IMR-90 (cell line): Measurements from ENCODE around the gene GALM. TPM values are rescaled to one million over a fixed set of nuclear protein-coding genes. Genes with fewer than 3 reads are reported as not detected.
A peak's percentile ranks its signal among the peaks of the same experiment; 100 is the strongest.

Source experiments
- ATAC-seq: fragments of 200-7000 bp; cut with Tn5 transposase; 2 replicates; pipeline ENCODE4 v1.9.1; 2020; ENCODE audit warnings: low read depth, mild to moderate bottlenecking, moderate library complexity
- BruUV-seq: library from RNA; stranded (reverse); fragments of 400-500 nt; replicated peaks from 2 replicates; lab custom pipeline; 2021; lab: Mats Ljungman, UMichigan
- CTCF ChIA-PET: fragments of 300-600 bp; formaldehyde crosslinking; extraction: SDS; loops from one replicate; lab custom pipeline; 2021; ENCODE audit warnings: antibody characterized with exemption; lab: Yijun Ruan, JAX
- POLR2A ChIA-PET: fragments of 300-600 bp; sonication (Branson Sonifier 250); formaldehyde crosslinking; loops from one replicate; lab custom pipeline; 2022; ENCODE audit warnings: antibody characterized with exemption; ENCODE audit not compliant: unreplicated experiment; lab: Charles Lee
- DNase-seq: peaks from one replicate; pipeline ENCODE4 v3.0.0; 2013
- H2AFZ ChIP-seq: replicated peaks from 2 replicates; pipeline ENCODE3; 2013; ENCODE audit warnings: low read length, mild to moderate bottlenecking; ENCODE audit not compliant: poor library complexity
- H2AK5ac ChIP-seq: 2 replicates; pipeline ENCODE4 v1.6.1; 2013; ENCODE audit warnings: low read depth, low read length, inconsistent platforms
- H2AK9ac ChIP-seq: replicated peaks from 2 replicates; pipeline ENCODE3; 2013; ENCODE audit warnings: mild to moderate bottlenecking, low read depth, low read length, moderate library complexity; ENCODE audit not compliant: poor library complexity
- H2BK120ac ChIP-seq: 2 replicates; pipeline ENCODE4 v1.6.1; 2013; ENCODE audit warnings: low read depth, low read length, inconsistent platforms
- H2BK15ac ChIP-seq: 3 replicates; pipeline ENCODE4 v1.6.1; 2013; ENCODE audit warnings: low read depth, low read length, inconsistent platforms
- H2BK20ac ChIP-seq: 2 replicates; pipeline ENCODE4 v1.6.1; 2013; ENCODE audit warnings: low read depth, mild to moderate bottlenecking, inconsistent platforms, low read length, moderate library complexity
- H2BK5ac ChIP-seq: 2 replicates; pipeline ENCODE4 v1.6.1; 2013; ENCODE audit warnings: mild to moderate bottlenecking, low read depth, low read length, inconsistent platforms; ENCODE audit not compliant: poor library complexity, severe bottlenecking
- H3K14ac ChIP-seq: replicated peaks from 2 replicates; pipeline ENCODE4 v1.6.1; 2013; ENCODE audit warnings: low read depth, low read length, inconsistent platforms
- H3K18ac ChIP-seq: 2 replicates; pipeline ENCODE4 v1.6.1; 2013; ENCODE audit warnings: low read depth, low read length, control low read depth
- H3K23ac ChIP-seq: 2 replicates; pipeline ENCODE4 v1.6.1; 2013; ENCODE audit warnings: low read depth, low read length, inconsistent platforms
- H3K27ac ChIP-seq: 2 replicates; pipeline ENCODE4 v1.5.1; 2013; ENCODE audit warnings: mild to moderate bottlenecking, control low read depth, low read length; ENCODE audit not compliant: insufficient read depth
- H3K27me3 ChIP-seq: 2 replicates; pipeline ENCODE4 v1.6.1; 2013; ENCODE audit warnings: low read length; ENCODE audit not compliant: control insufficient read depth, insufficient read depth
- H3K36me3 ChIP-seq: 2 replicates; pipeline ENCODE4 v1.6.1; 2013; ENCODE audit warnings: low read length, mixed read lengths; ENCODE audit not compliant: control insufficient read depth, insufficient read depth
- H3K4ac ChIP-seq: 2 replicates; pipeline ENCODE4 v1.6.1; 2013; ENCODE audit warnings: low read depth, low read length, inconsistent platforms
- H3K4me1 ChIP-seq: 2 replicates; pipeline ENCODE4 v1.6.1; 2013; ENCODE audit warnings: low read length, mixed read lengths; ENCODE audit not compliant: control insufficient read depth, insufficient read depth
- H3K4me2 ChIP-seq: 2 replicates; pipeline ENCODE4 v1.6.1; 2013; ENCODE audit warnings: low read depth, mild to moderate bottlenecking, control low read depth, low read length, moderate library complexity
- H3K4me3 ChIP-seq: 2 replicates; pipeline ENCODE4 v1.5.1; 2013; ENCODE audit warnings: low read depth, mild to moderate bottlenecking, control low read depth, low read length, moderate library complexity; ENCODE audit not compliant: insufficient read depth
- H3K56ac ChIP-seq: 2 replicates; pipeline ENCODE4 v1.6.1; 2013; ENCODE audit warnings: low read length, inconsistent platforms; ENCODE audit not compliant: insufficient read depth; ENCODE audit errors: extremely low read depth
- H3K79me1 ChIP-seq, 2 experiments: 2 replicates each; pipeline ENCODE4 v1.6.1; 2013; ENCODE audit warnings: low read length in 2 of 2, inconsistent platforms in 1 of 2, low read depth in 1 of 2
- H3K9ac ChIP-seq: 2 replicates; pipeline ENCODE4 v1.6.1; 2013; ENCODE audit warnings: low read depth, low read length, control low read depth
- H3K9me1 ChIP-seq: 2 replicates; pipeline ENCODE4 v1.6.1; 2013; ENCODE audit warnings: low read length, inconsistent platforms; ENCODE audit not compliant: insufficient read depth
- H3K9me3 ChIP-seq: 2 replicates; pipeline ENCODE4 v1.6.1; 2013; ENCODE audit warnings: low read length; ENCODE audit not compliant: control insufficient read depth, insufficient read depth
- H4K20me1 ChIP-seq: 2 replicates; pipeline ENCODE4 v1.6.1; 2013; ENCODE audit warnings: low read length, inconsistent platforms; ENCODE audit not compliant: insufficient read depth
- H4K5ac ChIP-seq: 2 replicates; pipeline ENCODE4 v1.6.1; 2013; ENCODE audit warnings: mild to moderate bottlenecking, low read depth, low read length, control low read depth
- H4K8ac ChIP-seq, 2 experiments: 2 replicates each; pipeline ENCODE4 v1.6.1; 2013; ENCODE audit warnings: low read depth in 2 of 2, low read length in 2 of 2, control low read depth in 1 of 2, inconsistent platforms in 1 of 2
- H4K91ac ChIP-seq: 2 replicates; pipeline ENCODE4 v1.6.1; 2013; ENCODE audit warnings: low read depth, low read length, inconsistent platforms; ENCODE audit not compliant: insufficient read depth
- BHLHE40 ChIP-seq: fragments of 150-350 bp; IDR thresholded peaks from 2 replicates; pipeline ENCODE4 v1.6.1; 2016; ENCODE audit warnings: mild to moderate bottlenecking, low read depth, low read length
- CEBPB ChIP-seq: IDR thresholded peaks from 2 replicates; pipeline ENCODE4 v1.6.1; 2012; ENCODE audit warnings: low read depth, low read length, improper control_type of control experiment
- CHD1 ChIP-seq: IDR thresholded peaks from 2 replicates; pipeline ENCODE4 v1.6.1; 2012; ENCODE audit warnings: low read depth, low read length, improper control_type of control experiment
- FOS ChIP-seq: fragments of 150-350 bp; IDR thresholded peaks from 2 replicates; pipeline ENCODE4 v1.6.1; 2016; ENCODE audit warnings: low read depth, low read length
- MAFK ChIP-seq: IDR thresholded peaks from 2 replicates; pipeline ENCODE4 v1.6.1; 2012; ENCODE audit warnings: low read depth, low read length, improper control_type of control experiment
- MAZ ChIP-seq: IDR thresholded peaks from 2 replicates; pipeline ENCODE4 v1.6.1; 2012; ENCODE audit warnings: low read depth, mild to moderate bottlenecking, low read length, improper control_type of control experiment, moderate library complexity, borderline replicate concordance
- MXI1 ChIP-seq: IDR thresholded peaks from 2 replicates; pipeline ENCODE4 v1.6.1; 2012; ENCODE audit warnings: low read depth, mild to moderate bottlenecking, low read length, moderate library complexity, borderline replicate concordance
- NFE2L2 ChIP-seq: fragments of 150-350 bp; IDR thresholded peaks from 2 replicates; pipeline ENCODE4 v1.6.1; 2016; ENCODE audit warnings: low read depth, mild to moderate bottlenecking, low read length
- POLR2A ChIP-seq: IDR thresholded peaks from 2 replicates; pipeline ENCODE4 v1.6.1; 2012; ENCODE audit warnings: mild to moderate bottlenecking, low read depth, low read length
- RAD21 ChIP-seq: IDR thresholded peaks from 2 replicates; pipeline ENCODE4 v1.6.1; 2012; ENCODE audit warnings: low read length, improper control_type of control experiment
- RCOR1 ChIP-seq: IDR thresholded peaks from 2 replicates; pipeline ENCODE4 v1.6.1; 2012; ENCODE audit warnings: mild to moderate bottlenecking, low read length, improper control_type of control experiment; ENCODE audit not compliant: insufficient replicate concordance
- RFX5 ChIP-seq: IDR thresholded peaks from 2 replicates; pipeline ENCODE4 v1.8.0; 2012; ENCODE audit warnings: low read depth, mild to moderate bottlenecking, low read length, moderate library complexity
- SMC3 ChIP-seq: fragments of 150-350 bp; IDR thresholded peaks from 2 replicates; pipeline ENCODE4 v1.6.1; 2016; ENCODE audit warnings: low read depth, mild to moderate bottlenecking, antibody characterized with exemption, low read length, moderate library complexity
- WGBS, 2 experiments: methylation state at CpG; one replicate each; pipeline versions ENCODE4 v1.1.5 to v1.1.7; 2013; ENCODE audit warnings: missing lambda C conversion rate in 2 of 2; ENCODE audit not compliant: insufficient read length in 1 of 2; ENCODE audit errors: extremely low coverage in 2 of 2; 5-methylcytosine and 5-hydroxymethylcytosine counted together
- dilution Hi-C: fragments of 300-500 bp; cut with HindIII; formaldehyde crosslinking; loops from one replicate; pipeline ENCODE4 v1.14.3; 2018; ENCODE audit warnings: low sequenced_read_pairs; ENCODE audit not compliant: unreplicated experiment
- in situ Hi-C: fragments of 300-500 bp; cut with MboI; formaldehyde crosslinking; loops from 3 replicates; pipeline ENCODE4 v1.14.3; 2019; ENCODE audit warnings: low sequenced_read_pairs, inconsistent platforms, mixed read lengths
- intact Hi-C: fragments of 100-400 bp; cut with micrococcal nuclease; formaldehyde crosslinking; loops from 2 replicates; pipeline ENCODE4 v1.10.0; 2022
- polyA plus RNA-seq, 3 experiments: library from polyadenylated mRNA; depleted of rRNA; stranded (reverse); fragments of >200 nt; gene quantifications; 2 replicates each; pipeline ENCODE4 v1.2.3, GENCODE V29; 2012; ENCODE audit warnings: low replicate concordance in 1 of 3
- total RNA-seq: library from RNA; depleted of rRNA; stranded (reverse); fragments of >200 nt; gene quantifications from 2 replicates; pipeline ENCODE4 v1.2.3, GENCODE V29; 2012
- TF ChIP-seq, protein P1 (sequence below): fragments of 150-350 bp; IDR thresholded peaks from 2 replicates; pipeline ENCODE4 v1.6.1; 2017; ENCODE audit warnings: mild to moderate bottlenecking, antibody characterized with exemption, low read length, low read depth
- TF ChIP-seq, protein P2 (sequence below): conservative IDR thresholded peaks from 2 replicates; pipeline ENCODE4 v1.5.1; 2012; ENCODE audit warnings: mild to moderate bottlenecking, low read depth, low read length, improper control_type of control experiment
- TF ChIP-seq, protein P3 (sequence below): fragments of 150-350 bp; IDR thresholded peaks from 2 replicates; pipeline ENCODE4 v1.6.1; 2016; ENCODE audit warnings: low read depth, mild to moderate bottlenecking, low read length, moderate library complexity, borderline replicate concordance

GALM gene
- total and polyA plus RNA-seq, 2 of the 4 experiments (the other 2 are of a cell fraction), result 12.1 to 24.2 TPM

DNA sequence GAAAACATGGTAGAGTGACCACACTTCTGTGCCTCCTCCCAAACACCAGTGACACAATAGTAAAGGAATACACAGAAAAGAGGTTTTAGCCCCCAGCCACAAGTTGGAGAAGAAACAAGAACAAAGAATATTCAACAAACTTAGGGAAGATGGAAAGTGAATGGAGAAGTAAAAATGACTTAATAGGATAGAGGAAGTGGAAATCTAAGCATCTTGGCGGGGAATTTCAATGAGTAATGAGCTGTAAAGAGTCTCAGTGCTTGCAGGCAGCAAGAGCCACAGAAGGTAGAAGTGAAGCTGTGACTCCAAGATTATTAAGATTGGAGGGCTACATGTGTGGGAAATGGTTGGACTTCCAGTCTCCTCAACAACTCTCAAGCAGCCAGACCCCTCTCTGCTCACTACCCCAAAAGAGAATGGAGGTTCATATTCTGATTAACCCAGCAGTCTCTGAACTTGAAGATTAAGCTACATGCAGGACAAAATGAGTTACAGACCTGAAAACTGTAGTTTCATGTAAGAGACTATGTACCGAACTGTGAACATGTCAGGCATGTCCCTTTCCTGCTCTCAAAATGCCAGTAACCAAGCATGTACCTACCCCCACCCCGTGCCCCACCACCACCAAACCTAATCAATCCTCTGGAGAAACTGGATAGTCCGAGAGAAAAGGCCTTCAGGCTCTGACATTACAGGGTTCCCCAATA is 46.3 kb upstream of the GALM start:
- Histone ChIP-seq H4K91ac (no peak overlapping the region), H3K9me3 (no peaks in the 10 kb centered on the region), H2BK20ac (no peak overlapping the region), H3K79me1 (no peaks in the 10 kb centered on the region), H4K5ac (no peak overlapping the region), H3K56ac (no peak overlapping the region), H2AK5ac (no peak overlapping the region), H3K4me2 (no peak overlapping the region), H3K4ac (no peak overlapping the region), H3K14ac (no peak overlapping the region), H2BK15ac (no peak overlapping the region), H3K27ac (no peak overlapping the region), H3K9me1 (no peaks in the 10 kb centered on the region), H3K23ac (no peak overlapping the region), H3K9ac (no peak overlapping the region), H3K36me3 (no peaks in the 10 kb centered on the region), H3K18ac (no peak overlapping the region), H3K4me1 (no peaks in the 10 kb centered on the region), H2AK9ac (no peak overlapping the region), H2AFZ (no peak overlapping the region), H2BK120ac (no peak overlapping the region), H3K27me3 (peaks cover 5% of the 10 kb centered on the region), H2BK5ac (no peak overlapping the region), H4K8ac (no peak overlapping the region), H3K4me3 (no peak overlapping the region), H4K20me1 (no peaks in the 10 kb centered on the region)
- ATAC-seq, result peak; percentile 40; the same call in 1 of the 2 replicates
- POLR2A ChIA-PET, result no interaction called here
- BruUV-seq, result no TSS peak
- 55% methylated on average over 2 of the region's 4 CpGs; no CpG with 5 or more reads in 1 of the 2 experiments for WGBS, 2 experiments
- in situ Hi-C loops (no loop called here), intact Hi-C loops (no loop called here), dilution Hi-C loops (no loop called here)
- CTCF ChIA-PET, result no interaction called here
- TF ChIP-seq RFX5 (no peak), CEBPB (no peak), BHLHE40 (no peak), MAZ (no peak), FOS (no peak), POLR2A (no peak), MXI1 (no peak), MAFK (no peak), CHD1 (no peak), NFE2L2 (no peak), RAD21 (no peak), SMC3 (no peak), RCOR1 (no peak)
- TF ChIP-seq, protein P1, sequence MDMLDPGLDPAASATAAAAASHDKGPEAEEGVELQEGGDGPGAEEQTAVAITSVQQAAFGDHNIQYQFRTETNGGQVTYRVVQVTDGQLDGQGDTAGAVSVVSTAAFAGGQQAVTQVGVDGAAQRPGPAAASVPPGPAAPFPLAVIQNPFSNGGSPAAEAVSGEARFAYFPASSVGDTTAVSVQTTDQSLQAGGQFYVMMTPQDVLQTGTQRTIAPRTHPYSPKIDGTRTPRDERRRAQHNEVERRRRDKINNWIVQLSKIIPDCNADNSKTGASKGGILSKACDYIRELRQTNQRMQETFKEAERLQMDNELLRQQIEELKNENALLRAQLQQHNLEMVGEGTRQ, result no peak
- TF ChIP-seq, protein P2, sequence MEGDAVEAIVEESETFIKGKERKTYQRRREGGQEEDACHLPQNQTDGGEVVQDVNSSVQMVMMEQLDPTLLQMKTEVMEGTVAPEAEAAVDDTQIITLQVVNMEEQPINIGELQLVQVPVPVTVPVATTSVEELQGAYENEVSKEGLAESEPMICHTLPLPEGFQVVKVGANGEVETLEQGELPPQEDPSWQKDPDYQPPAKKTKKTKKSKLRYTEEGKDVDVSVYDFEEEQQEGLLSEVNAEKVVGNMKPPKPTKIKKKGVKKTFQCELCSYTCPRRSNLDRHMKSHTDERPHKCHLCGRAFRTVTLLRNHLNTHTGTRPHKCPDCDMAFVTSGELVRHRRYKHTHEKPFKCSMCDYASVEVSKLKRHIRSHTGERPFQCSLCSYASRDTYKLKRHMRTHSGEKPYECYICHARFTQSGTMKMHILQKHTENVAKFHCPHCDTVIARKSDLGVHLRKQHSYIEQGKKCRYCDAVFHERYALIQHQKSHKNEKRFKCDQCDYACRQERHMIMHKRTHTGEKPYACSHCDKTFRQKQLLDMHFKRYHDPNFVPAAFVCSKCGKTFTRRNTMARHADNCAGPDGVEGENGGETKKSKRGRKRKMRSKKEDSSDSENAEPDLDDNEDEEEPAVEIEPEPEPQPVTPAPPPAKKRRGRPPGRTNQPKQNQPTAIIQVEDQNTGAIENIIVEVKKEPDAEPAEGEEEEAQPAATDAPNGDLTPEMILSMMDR, result no peak
- TF ChIP-seq, protein P3, sequence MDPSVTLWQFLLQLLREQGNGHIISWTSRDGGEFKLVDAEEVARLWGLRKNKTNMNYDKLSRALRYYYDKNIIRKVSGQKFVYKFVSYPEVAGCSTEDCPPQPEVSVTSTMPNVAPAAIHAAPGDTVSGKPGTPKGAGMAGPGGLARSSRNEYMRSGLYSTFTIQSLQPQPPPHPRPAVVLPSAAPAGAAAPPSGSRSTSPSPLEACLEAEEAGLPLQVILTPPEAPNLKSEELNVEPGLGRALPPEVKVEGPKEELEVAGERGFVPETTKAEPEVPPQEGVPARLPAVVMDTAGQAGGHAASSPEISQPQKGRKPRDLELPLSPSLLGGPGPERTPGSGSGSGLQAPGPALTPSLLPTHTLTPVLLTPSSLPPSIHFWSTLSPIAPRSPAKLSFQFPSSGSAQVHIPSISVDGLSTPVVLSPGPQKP, result no peak
- DNase-seq, result peak; percentile 67
